ENCODE results near the gene CISH. TPM values are rescaled to one million over a fixed set of nuclear protein-coding genes. Genes with fewer than 3 reads are reported as not detected.
A peak's percentile ranks its signal among the peaks of the same experiment; 100 is the strongest.

Gene CISH
- total RNA-seq, 1 experiment from 2014 or later = 2.3 TPM

DNA sequence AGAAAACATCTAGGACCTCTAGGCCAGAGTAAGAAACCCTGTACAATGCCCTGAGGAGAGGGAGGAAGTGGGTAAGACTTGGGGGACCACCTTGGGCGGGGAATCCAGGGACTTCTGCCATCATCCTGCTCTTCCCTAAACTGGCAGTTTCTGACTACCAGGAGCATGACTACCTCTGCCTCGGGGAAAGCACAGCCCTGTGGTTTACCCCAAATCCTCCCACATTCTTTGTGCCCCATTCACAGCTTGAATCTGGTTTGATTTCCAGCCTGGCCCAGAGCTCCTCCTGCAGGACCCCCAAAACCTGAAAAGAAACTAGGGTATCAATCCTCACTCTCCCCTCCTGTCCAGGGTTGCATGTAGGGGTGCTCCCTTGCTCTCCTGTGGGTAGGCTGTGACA is 48.7 kb downstream of the CISH start:
- Histone ChIP-seq H3K9me3 (ENCODE audit: low read length) (no peaks in the 10 kb centered on the region), H3K9ac (ENCODE audit: low read length) (no peak overlapping the region), H3K9me2 (replicated peaks; ENCODE audit: low read length) (no peaks in the 10 kb centered on the region), H3F3A (ENCODE audit: low read length, unreplicated experiment) (no peaks in the 10 kb centered on the region), H3K4me3 (ENCODE audit: low read length) (no peak overlapping the region), H3K27ac (ENCODE audit: low read length) (no peak overlapping the region), H3K4me1 (ENCODE audit: insufficient read depth, low read length) (peaks cover 16% of the 10 kb centered on the region), H3K36me3 (ENCODE audit: low read depth, low read length) (no peaks in the 10 kb centered on the region), H2AFZ (ENCODE audit: low read length) (no peak overlapping the region), H3K4me2 (ENCODE audit: low read length) (no peak overlapping the region), H3K27me3 (ENCODE audit: low read length) (no peaks in the 10 kb centered on the region), H3K79me2 (ENCODE audit: low read length) (no peaks in the 10 kb centered on the region), H4K20me1 (ENCODE audit: low read length) (no peaks in the 10 kb centered on the region)
- POLR2A ChIA-PET (ENCODE audit: unreplicated experiment) = no interaction called here
- TF ChIP-seq, protein P1, sequence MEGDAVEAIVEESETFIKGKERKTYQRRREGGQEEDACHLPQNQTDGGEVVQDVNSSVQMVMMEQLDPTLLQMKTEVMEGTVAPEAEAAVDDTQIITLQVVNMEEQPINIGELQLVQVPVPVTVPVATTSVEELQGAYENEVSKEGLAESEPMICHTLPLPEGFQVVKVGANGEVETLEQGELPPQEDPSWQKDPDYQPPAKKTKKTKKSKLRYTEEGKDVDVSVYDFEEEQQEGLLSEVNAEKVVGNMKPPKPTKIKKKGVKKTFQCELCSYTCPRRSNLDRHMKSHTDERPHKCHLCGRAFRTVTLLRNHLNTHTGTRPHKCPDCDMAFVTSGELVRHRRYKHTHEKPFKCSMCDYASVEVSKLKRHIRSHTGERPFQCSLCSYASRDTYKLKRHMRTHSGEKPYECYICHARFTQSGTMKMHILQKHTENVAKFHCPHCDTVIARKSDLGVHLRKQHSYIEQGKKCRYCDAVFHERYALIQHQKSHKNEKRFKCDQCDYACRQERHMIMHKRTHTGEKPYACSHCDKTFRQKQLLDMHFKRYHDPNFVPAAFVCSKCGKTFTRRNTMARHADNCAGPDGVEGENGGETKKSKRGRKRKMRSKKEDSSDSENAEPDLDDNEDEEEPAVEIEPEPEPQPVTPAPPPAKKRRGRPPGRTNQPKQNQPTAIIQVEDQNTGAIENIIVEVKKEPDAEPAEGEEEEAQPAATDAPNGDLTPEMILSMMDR (conservative IDR thresholded peaks at IDR 0.05; ENCODE audit: low read depth, low read length) = no peak
- TF ChIP-seq EZH2 (IDR thresholded peaks at IDR 0.05; ENCODE audit: low read length, unreplicated experiment) (no peak), EZH2phosphoT487 (IDR thresholded peaks at IDR 0.05; ENCODE audit: borderline replicate concordance, low read length) (no peak)
- CTCF ChIA-PET = no interaction called here
- BruUV-seq (replicated peaks) = no TSS peak
- DNase-seq = peak; percentile 59
- intact Hi-C loops (cut with micrococcal nuclease) = no loop called here
- ATAC-seq = no peak

- ATAC-seq (no peak), DNase-seq (no peak)
- TF ChIP-seq, protein P1 (conservative IDR thresholded peaks at IDR 0.05; ENCODE audit: low read depth, low read length) = no peak
- no peak for TF ChIP-seq EZH2phosphoT487 (IDR thresholded peaks at IDR 0.05; ENCODE audit: borderline replicate concordance, low read length)
- no peak for TF ChIP-seq EZH2 (IDR thresholded peaks at IDR 0.05; ENCODE audit: low read length, unreplicated experiment)
- Histone ChIP-seq H4K20me1 (ENCODE audit: low read length) (no peaks in the 10 kb centered on the region), H3K36me3 (ENCODE audit: low read depth, low read length) (no peaks in the 10 kb centered on the region), H3K9me3 (ENCODE audit: low read length) (no peaks in the 10 kb centered on the region), H2AFZ (ENCODE audit: low read length) (no peak overlapping the region), H3K9ac (ENCODE audit: low read length) (no peak overlapping the region), H3K27ac (ENCODE audit: low read length) (no peak overlapping the region), H3K79me2 (ENCODE audit: low read length) (no peaks in the 10 kb centered on the region), H3K9me2 (replicated peaks; ENCODE audit: low read length) (no peaks in the 10 kb centered on the region), H3K27me3 (ENCODE audit: low read length) (no peaks in the 10 kb centered on the region), H3K4me1 (ENCODE audit: insufficient read depth, low read length) (peaks cover 7% of the 10 kb centered on the region), H3F3A (ENCODE audit: low read length, unreplicated experiment) (no peaks in the 10 kb centered on the region), H3K4me3 (ENCODE audit: low read length) (no peak overlapping the region), H3K4me2 (ENCODE audit: low read length) (no peak overlapping the region)
- POLR2A ChIA-PET (ENCODE audit: unreplicated experiment) = no interaction called here
- no TSS peak for BruUV-seq (replicated peaks)
- CTCF ChIA-PET = interaction anchor here (0.6 kb wide), 1 partner anchor 9 kb away, joined by 3 read pairs; no protein-coding TSS in a partner anchor
- intact Hi-C loops (cut with micrococcal nuclease) = no loop called here
Measured at GRCh38 chr3:50559702-50560101, 51.9 kb downstream of the CISH start.

DNA sequence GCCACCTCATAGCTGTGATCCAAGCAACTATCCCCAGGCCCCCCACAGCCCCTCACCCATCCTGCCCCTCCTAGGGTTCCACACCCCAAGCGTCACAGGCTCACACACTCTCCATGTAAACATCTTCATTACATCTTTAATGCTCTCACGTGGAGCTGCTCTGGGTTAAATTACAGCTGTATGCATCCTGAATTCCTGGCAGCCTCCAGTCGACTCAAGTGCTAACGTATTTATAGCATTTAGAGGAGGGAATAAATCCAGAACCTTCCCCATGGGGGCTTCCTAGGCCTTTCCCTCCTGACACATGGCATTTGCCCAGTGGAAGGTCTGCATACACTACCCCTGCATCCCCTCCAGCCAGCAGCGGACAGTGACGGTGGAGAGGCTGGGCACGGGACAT is 53.7 kb downstream of the CISH start:
- Histone ChIP-seq H3K9me3 (ENCODE audit: low read length) (no peaks in the 10 kb centered on the region), H3F3A (ENCODE audit: low read length, unreplicated experiment) (no peaks in the 10 kb centered on the region), H3K27ac (ENCODE audit: low read length) (no peak overlapping the region), H3K27me3 (ENCODE audit: low read length) (no peaks in the 10 kb centered on the region), H2AFZ (ENCODE audit: low read length) (no peak overlapping the region), H3K36me3 (ENCODE audit: low read depth, low read length) (no peaks in the 10 kb centered on the region), H4K20me1 (ENCODE audit: low read length) (no peaks in the 10 kb centered on the region), H3K4me2 (ENCODE audit: low read length) (no peak overlapping the region), H3K4me1 (ENCODE audit: insufficient read depth, low read length) (peaks cover 4% of the 10 kb centered on the region), H3K79me2 (ENCODE audit: low read length) (no peaks in the 10 kb centered on the region), H3K9me2 (replicated peaks; ENCODE audit: low read length) (no peaks in the 10 kb centered on the region), H3K9ac (ENCODE audit: low read length) (no peak overlapping the region), H3K4me3 (ENCODE audit: low read length) (no peak overlapping the region)
- no peak for DNase-seq
- intact Hi-C loops (cut with micrococcal nuclease) = no loop called here
- CTCF ChIA-PET = no interaction called here
- ATAC-seq = no peak
- POLR2A ChIA-PET (ENCODE audit: unreplicated experiment) = no interaction called here
- no TSS peak for BruUV-seq (replicated peaks)
- no peak for TF ChIP-seq EZH2 (IDR thresholded peaks at IDR 0.05; ENCODE audit: low read length, unreplicated experiment)
- TF ChIP-seq, protein P1 (conservative IDR thresholded peaks at IDR 0.05; ENCODE audit: low read depth, low read length) = no peak

Measured in PC-3 (cell line).